Measurements from ENCODE around the gene SHISAL1. TPM values are rescaled to one million over a fixed set of nuclear protein-coding genes. Genes with fewer than 3 reads are reported as not detected.

The SHISAL1 gene
- total and polyA plus RNA-seq, 10 donors: 0.10 to 0.47 (median 0.22) TPM

DNA sequence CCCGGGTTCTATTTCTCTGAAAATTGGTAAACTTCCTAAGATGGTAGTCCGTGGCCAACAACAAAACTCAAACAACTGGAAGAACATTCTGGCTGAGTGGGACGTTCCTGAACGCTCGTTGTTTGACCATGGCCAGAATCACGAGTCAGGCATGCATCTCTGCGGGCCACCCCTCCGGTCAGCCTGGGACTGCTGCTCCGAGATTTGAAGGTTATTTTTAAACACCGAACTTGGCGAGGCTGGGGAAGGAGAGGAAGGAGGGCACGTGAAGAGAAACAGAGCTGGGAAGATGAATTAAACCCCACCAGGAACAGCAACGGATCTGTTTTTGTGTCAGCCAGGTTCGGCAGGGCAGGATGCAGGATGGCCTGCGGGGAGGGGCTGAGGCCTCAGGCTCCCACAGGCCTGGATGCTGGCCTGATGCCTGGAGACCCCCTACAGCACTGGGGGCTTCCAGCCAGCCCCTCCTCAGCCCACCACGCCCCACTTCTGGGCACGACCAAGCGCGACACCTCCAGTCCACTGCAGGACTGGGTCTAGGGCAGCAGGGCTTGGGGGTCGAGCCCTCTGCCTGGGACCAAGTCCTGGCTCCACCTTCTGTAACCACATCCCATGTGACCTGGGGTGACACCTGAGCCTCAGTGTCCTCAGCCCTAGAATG, 5.1 kb downstream of the SHISAL1 start:
- intact Hi-C loops (cut with DNase I; ENCODE audit: low total_unique reads): no loop called here
- H3K27me3 ChIP-seq (replicated peaks in 1 of 7): peaks cover 0 to 30% (median 0%) of the 10 kb centered on the region in 7 donors
- no peaks in the 10 kb centered on the region for H3K36me3 ChIP-seq
- no peaks in the 10 kb centered on the region for H3K4me1 ChIP-seq
- WGBS, 5 donors: 72 to 82% (median 77%) methylated on average over 18 to 20 of the region's 20 CpGs
- no peak for TF ChIP-seq POLR2AphosphoS5 (IDR thresholded peaks at IDR 0.05)
- no peak for TF ChIP-seq POLR2A (IDR thresholded peaks at IDR 0.05)
- TF ChIP-seq CTCF (IDR thresholded peaks at IDR 0.05 in 8 of 11, conservative IDR thresholded peaks at IDR 0.05 in 3 of 11): no peak
- DNase-seq: no peak
- no peaks in the 10 kb centered on the region for H3K9me3 ChIP-seq
- no peak overlapping the region for H3K4me3 ChIP-seq
- H3K27ac ChIP-seq: no peak overlapping the region

GRCh38 chr22:44305888-44306287, 6.9 kb downstream of the SHISAL1 start:
- Histone ChIP-seq H3K27me3 (replicated peaks in 1 of 7) (peaks cover 0 to 19% (median 0%) of the 10 kb centered on the region in 7 donors), H3K4me1 (no peaks in the 10 kb centered on the region), H3K9me3 (no peaks in the 10 kb centered on the region), H3K27ac (no peak overlapping the region), H3K36me3 (no peaks in the 10 kb centered on the region), H3K4me3 (no peak overlapping the region)
- intact Hi-C loops (cut with DNase I; ENCODE audit: low total_unique reads): no loop called here
- DNase-seq: no peak
- no peak for TF ChIP-seq CTCF (IDR thresholded peaks at IDR 0.05 in 8 of 11, conservative IDR thresholded peaks at IDR 0.05 in 3 of 11)
- no peak for TF ChIP-seq POLR2A (IDR thresholded peaks at IDR 0.05)
- no peak for TF ChIP-seq POLR2AphosphoS5 (IDR thresholded peaks at IDR 0.05)
- WGBS, 5 donors: 77 to 89% (median 85%) methylated on average over 10 of the region's 10 CpGs

DNA sequence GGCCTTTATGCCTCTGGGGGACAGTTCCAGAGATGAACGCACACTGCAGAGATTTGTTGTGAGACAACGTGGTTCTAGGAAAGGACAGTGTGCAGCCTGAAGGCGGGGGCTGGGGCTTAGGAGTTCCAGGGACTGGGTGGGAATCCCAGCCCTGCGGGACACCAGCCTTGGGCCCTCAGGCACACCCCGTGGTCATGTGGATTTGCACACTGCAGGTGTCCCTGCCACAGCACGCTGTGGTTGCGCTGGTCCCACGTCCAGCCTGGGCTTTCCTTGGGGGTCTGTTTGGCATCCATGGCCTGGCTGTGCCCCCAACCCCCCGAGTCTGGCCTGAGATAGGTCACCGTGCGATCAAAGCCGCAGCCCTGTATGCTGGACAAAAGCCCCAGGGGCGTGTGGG, 7.3 kb downstream of the SHISAL1 start:
- 80 to 86% (median 83%) methylated on average over 10 to 13 of the region's 13 CpGs for WGBS, 5 donors
- peaks cover 0 to 24% (median 0%) of the 10 kb centered on the region in 7 donors for H3K27me3 ChIP-seq (replicated peaks in 1 of 7)
- no peak overlapping the region for H3K27ac ChIP-seq
- H3K4me3 ChIP-seq: no peak overlapping the region
- TF ChIP-seq POLR2A (IDR thresholded peaks at IDR 0.05) (no peak), POLR2AphosphoS5 (IDR thresholded peaks at IDR 0.05) (no peak), CTCF (IDR thresholded peaks at IDR 0.05 in 8 of 11, conservative IDR thresholded peaks at IDR 0.05 in 3 of 11) (no peak)
- no peaks in the 10 kb centered on the region for H3K36me3 ChIP-seq
- DNase-seq: no peak
- intact Hi-C loops (cut with DNase I; ENCODE audit: low total_unique reads): no loop called here
- no peaks in the 10 kb centered on the region for H3K9me3 ChIP-seq
- no peaks in the 10 kb centered on the region for H3K4me1 ChIP-seq

GRCh38 chr22:44304911-44305310, 7.8 kb downstream of the SHISAL1 start:
- H3K27me3 ChIP-seq (replicated peaks in 1 of 7): peaks cover 0 to 29% (median 0%) of the 10 kb centered on the region in 7 donors
- TF ChIP-seq CTCF (IDR thresholded peaks at IDR 0.05 in 8 of 11, conservative IDR thresholded peaks at IDR 0.05 in 3 of 11) (no peak), POLR2A (IDR thresholded peaks at IDR 0.05) (no peak), POLR2AphosphoS5 (IDR thresholded peaks at IDR 0.05) (no peak)
- H3K4me1 ChIP-seq: no peaks in the 10 kb centered on the region
- H3K27ac ChIP-seq: no peak overlapping the region
- H3K9me3 ChIP-seq: no peaks in the 10 kb centered on the region
- intact Hi-C loops (cut with DNase I; ENCODE audit: low total_unique reads): no loop called here
- 86 to 97% (median 89%) methylated on average over 2 of the region's 2 CpGs for WGBS, 5 donors
- no peak for DNase-seq
- no peaks in the 10 kb centered on the region for H3K36me3 ChIP-seq
- H3K4me3 ChIP-seq: no peak overlapping the region
